PFSK-1 (cell line): ENCODE measurements around the gene DOK4.

Experiments
- FOXP2 ChIP-seq: optimal IDR thresholded peaks from 2 replicates; pipeline ENCODE3; 2011; ENCODE audit warnings: borderline replicate concordance, control low read depth, inconsistent platforms; ENCODE audit not compliant: insufficient read depth; ENCODE audit errors: extremely low read length, extremely low read depth
- POLR2AphosphoS5 ChIP-seq: IDR thresholded peaks from 2 replicates; pipeline ENCODE4 v1.6.1; 2012; ENCODE audit warnings: low read depth, mild to moderate bottlenecking, control low read depth, low read length, moderate library complexity
- SIN3A ChIP-seq: IDR thresholded peaks from 2 replicates; pipeline ENCODE4 v1.6.1; 2012; ENCODE audit warnings: mild to moderate bottlenecking, low read length, moderate library complexity, borderline replicate concordance; ENCODE audit not compliant: insufficient read depth
- TAF1 ChIP-seq: IDR thresholded peaks from 2 replicates; pipeline ENCODE4 v1.6.1; 2012; ENCODE audit warnings: low read length, control low read depth, borderline replicate concordance; ENCODE audit not compliant: insufficient read depth
- TF ChIP-seq, protein P1 (sequence below), 2 experiments: IDR thresholded peaks; 2 replicates each; pipeline versions ENCODE4 v1.6.1 to v1.8.0; 2011 to 2012; ENCODE audit warnings: low read depth in 2 of 2, low read length in 2 of 2, control low read depth in 1 of 2, inconsistent platforms in 1 of 2, mild to moderate bottlenecking in 1 of 2, moderate library complexity in 1 of 2; ENCODE audit not compliant: insufficient read depth in 1 of 2

DNA sequence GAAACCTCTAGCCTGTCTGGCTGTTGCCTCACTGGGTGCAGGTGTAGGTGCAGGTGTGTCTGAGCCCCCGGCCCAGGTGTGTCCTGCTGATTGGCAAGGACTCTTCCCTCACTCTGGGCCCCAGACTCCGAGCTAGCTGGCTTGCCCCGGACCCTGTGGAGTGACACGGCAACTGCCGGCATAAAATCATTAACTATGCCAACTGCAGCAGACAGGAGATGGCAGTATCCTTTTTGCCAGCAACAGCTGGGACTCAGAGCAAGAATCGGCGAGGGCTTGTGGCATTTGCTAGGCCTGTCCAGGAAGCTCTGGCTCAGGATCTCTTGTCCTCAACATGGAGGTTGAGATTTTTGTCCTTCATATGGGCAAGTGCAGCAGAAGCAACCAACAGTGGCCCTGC lies 59.9 kb downstream of the DOK4 start:
- TF ChIP-seq POLR2AphosphoS5 (no peak), TAF1 (no peak), SIN3A (no peak), FOXP2 (no peak)
- TF ChIP-seq, protein P1, sequence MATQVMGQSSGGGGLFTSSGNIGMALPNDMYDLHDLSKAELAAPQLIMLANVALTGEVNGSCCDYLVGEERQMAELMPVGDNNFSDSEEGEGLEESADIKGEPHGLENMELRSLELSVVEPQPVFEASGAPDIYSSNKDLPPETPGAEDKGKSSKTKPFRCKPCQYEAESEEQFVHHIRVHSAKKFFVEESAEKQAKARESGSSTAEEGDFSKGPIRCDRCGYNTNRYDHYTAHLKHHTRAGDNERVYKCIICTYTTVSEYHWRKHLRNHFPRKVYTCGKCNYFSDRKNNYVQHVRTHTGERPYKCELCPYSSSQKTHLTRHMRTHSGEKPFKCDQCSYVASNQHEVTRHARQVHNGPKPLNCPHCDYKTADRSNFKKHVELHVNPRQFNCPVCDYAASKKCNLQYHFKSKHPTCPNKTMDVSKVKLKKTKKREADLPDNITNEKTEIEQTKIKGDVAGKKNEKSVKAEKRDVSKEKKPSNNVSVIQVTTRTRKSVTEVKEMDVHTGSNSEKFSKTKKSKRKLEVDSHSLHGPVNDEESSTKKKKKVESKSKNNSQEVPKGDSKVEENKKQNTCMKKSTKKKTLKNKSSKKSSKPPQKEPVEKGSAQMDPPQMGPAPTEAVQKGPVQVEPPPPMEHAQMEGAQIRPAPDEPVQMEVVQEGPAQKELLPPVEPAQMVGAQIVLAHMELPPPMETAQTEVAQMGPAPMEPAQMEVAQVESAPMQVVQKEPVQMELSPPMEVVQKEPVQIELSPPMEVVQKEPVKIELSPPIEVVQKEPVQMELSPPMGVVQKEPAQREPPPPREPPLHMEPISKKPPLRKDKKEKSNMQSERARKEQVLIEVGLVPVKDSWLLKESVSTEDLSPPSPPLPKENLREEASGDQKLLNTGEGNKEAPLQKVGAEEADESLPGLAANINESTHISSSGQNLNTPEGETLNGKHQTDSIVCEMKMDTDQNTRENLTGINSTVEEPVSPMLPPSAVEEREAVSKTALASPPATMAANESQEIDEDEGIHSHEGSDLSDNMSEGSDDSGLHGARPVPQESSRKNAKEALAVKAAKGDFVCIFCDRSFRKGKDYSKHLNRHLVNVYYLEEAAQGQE (IDR thresholded peaks at IDR 0.05; ENCODE audit: insufficient read depth in 1 of 2, low read depth in 2 of 2, low read length in 2 of 2): no peak
